Measurements from ENCODE around the gene PPFIA1. TPM values are rescaled to one million over a fixed set of nuclear protein-coding genes. Genes with fewer than 3 reads are reported as not detected.

Gene PPFIA1
- polyA plus RNA-seq, 2 of the 4 experiments (the other 2 are of a cell fraction), result 23.3 to 45.6 TPM

- TF ChIP-seq CTCF (IDR thresholded peaks at IDR 0.05) (no peak), MAFK (IDR thresholded peaks at IDR 0.05; ENCODE audit: partially characterized antibody) (no peak)
Observed at GRCh38 chr11:70304208-70304603, 33.7 kb downstream of the PPFIA1 start (continued).

DNA sequence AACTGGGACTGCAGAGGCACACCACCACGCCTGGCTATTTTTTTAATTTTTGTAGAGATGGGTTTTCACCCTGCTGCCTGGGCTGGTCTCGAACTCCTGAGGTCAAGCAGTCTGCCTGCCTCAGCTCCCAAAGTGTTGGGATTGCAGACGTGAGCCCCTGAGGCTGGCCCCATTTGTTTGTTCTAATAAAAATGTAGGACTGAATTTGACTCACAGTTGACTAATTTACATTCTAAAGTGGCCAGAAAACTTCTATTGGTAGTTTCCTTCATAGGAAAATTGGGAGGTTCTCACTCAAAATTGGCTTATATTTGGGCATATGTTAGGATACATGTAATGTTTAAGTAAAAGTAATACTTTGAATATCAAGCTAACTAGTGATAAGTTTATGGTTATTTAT, 35.0 kb downstream of the PPFIA1 start:
- H3K4me1 ChIP-seq, result peaks cover 23% of the 10 kb centered on the region
- WGBS (ENCODE audit: missing lambda C conversion rate), result 69% methylated on average over 3 of the region's 3 CpGs
- no peaks in the 10 kb centered on the region for H3K9me3 ChIP-seq
- TF ChIP-seq MYC (IDR thresholded peaks at IDR 0.05; ENCODE audit: borderline replicate concordance, low read length) (no peak), NR3C1 (IDR thresholded peaks at IDR 0.05) (no peak), MAX (IDR thresholded peaks at IDR 0.05) (no peak), RARB (CRISPR knock-in tag; IDR thresholded peaks at IDR 0.05) (no peak)
- TF ChIP-seq, protein P1, sequence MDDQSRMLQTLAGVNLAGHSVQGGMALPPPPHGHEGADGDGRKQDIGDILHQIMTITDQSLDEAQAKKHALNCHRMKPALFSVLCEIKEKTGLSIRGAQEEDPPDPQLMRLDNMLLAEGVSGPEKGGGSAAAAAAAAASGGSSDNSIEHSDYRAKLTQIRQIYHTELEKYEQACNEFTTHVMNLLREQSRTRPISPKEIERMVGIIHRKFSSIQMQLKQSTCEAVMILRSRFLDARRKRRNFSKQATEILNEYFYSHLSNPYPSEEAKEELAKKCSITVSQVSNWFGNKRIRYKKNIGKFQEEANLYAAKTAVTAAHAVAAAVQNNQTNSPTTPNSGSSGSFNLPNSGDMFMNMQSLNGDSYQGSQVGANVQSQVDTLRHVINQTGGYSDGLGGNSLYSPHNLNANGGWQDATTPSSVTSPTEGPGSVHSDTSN (IDR thresholded peaks at IDR 0.05), result no peak
- DNase-seq (ENCODE audit: low read depth in 1 of 2, low spot score in 1 of 2) (no peak), ATAC-seq (no peak), FAIRE-seq (no peak)
- H3K27ac ChIP-seq, result no peak overlapping the region
- no peak overlapping the region for H3K4me2 ChIP-seq
- POLR2A ChIA-PET, result no interaction called here
- CTCF ChIA-PET, result no interaction called here
- no peak overlapping the region for H3K4me3 ChIP-seq

- ATAC-seq (peak; percentile 42 to 45; a peak in 2 of 6 replicates), DNase-seq (ENCODE audit: low read depth in 1 of 2, low spot score in 1 of 2) (no peak), FAIRE-seq (no peak)
- WGBS (ENCODE audit: missing lambda C conversion rate), result 61% methylated on average over 4 of the region's 4 CpGs
- ChIA-PET CTCF (interaction anchor here (0.7 to 1.8 kb wide), 2 partner anchors 13 to 17 kb away, joined by 3 read pairs; no protein-coding TSS in a partner anchor), POLR2A (no interaction called here)
- no peak overlapping the region for H3K4me3 ChIP-seq
- H3K4me1 ChIP-seq, result peaks cover 25% of the 10 kb centered on the region
- TF ChIP-seq ZNF302 (CRISPR knock-in tag; IDR thresholded peaks at IDR 0.05) (no peak), RCOR1 (IDR thresholded peaks at IDR 0.05; ENCODE audit: low read depth, low read length) (no peak), POLR2AphosphoS2 (conservative IDR thresholded peaks at IDR 0.05; ENCODE audit: low read length) (no peak), HDAC2 (IDR thresholded peaks at IDR 0.05) (no peak), JUN (IDR thresholded peaks at IDR 0.05) (no peak), BHLHE40 (IDR thresholded peaks at IDR 0.05; ENCODE audit: low read depth, low read length) (no peak), EHF (CRISPR knock-in tag; IDR thresholded peaks at IDR 0.05) (no peak), REST (IDR thresholded peaks at IDR 0.05) (no peak), HOXB5 (CRISPR knock-in tag; IDR thresholded peaks at IDR 0.05) (no peak), HEYL (CRISPR knock-in tag; IDR thresholded peaks at IDR 0.05) (no peak), NR3C1 (IDR thresholded peaks at IDR 0.05) (no peak)
- TF ChIP-seq, protein P2, sequence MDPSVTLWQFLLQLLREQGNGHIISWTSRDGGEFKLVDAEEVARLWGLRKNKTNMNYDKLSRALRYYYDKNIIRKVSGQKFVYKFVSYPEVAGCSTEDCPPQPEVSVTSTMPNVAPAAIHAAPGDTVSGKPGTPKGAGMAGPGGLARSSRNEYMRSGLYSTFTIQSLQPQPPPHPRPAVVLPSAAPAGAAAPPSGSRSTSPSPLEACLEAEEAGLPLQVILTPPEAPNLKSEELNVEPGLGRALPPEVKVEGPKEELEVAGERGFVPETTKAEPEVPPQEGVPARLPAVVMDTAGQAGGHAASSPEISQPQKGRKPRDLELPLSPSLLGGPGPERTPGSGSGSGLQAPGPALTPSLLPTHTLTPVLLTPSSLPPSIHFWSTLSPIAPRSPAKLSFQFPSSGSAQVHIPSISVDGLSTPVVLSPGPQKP (IDR thresholded peaks at IDR 0.05; ENCODE audit: low read depth, low read length), result no peak
- 0 out of 6 replicates have a peak overlapping the region, but pooled peaks of 1 of the 2 experiments have one; percentile 23 for H3K27ac ChIP-seq
- no peaks in the 10 kb centered on the region for H3K9me3 ChIP-seq
- peak overlapping the region; percentile 19; the same call in 1 of the 3 replicates for H3K4me2 ChIP-seq
Observed at GRCh38 chr11:70306586-70307033, 36.1 kb downstream of the PPFIA1 start.
